GM12878 (cell line): ENCODE results near the gene SIGLEC5. TPM values are rescaled to one million over a fixed set of nuclear protein-coding genes. Genes with fewer than 3 reads are reported as not detected.

ENCODE experiments used
- ATAC-seq: fragments of 200-7000 bp; cut with Tn5 transposase; 3 replicates; pipeline ENCODE4 v1.9.1; 2020; ENCODE audit warnings: mild to moderate bottlenecking, moderate library complexity
- BruUV-seq: library from RNA; stranded (reverse); fragments of 400-500 nt; replicated peaks from 2 replicates; lab custom pipeline; 2021; lab: Mats Ljungman, UMichigan
- CTCF ChIA-PET: fragments of 300-600 bp; sonication (Branson Sonifier 250); formaldehyde crosslinking; extraction: SDS; loops from one replicate; lab custom pipeline; 2021; ENCODE audit warnings: inconsistent platforms; lab: Yijun Ruan, JAX
- POLR2A ChIA-PET: fragments of 350-600 bp; formaldehyde crosslinking; extraction: SDS; loops from one replicate; lab custom pipeline; 2021; ENCODE audit warnings: inconsistent platforms; lab: Charles Lee
- RAD21 ChIA-PET: fragments of 300-600 bp; sonication (Branson Sonifier 250); formaldehyde crosslinking; loops from one replicate; lab custom pipeline; 2023; ENCODE audit warnings: antibody characterized with exemption; ENCODE audit not compliant: unreplicated experiment; lab: Charles Lee
- SMC1A ChIA-PET: fragments of 300-600 bp; sonication (Branson Sonifier 250); formaldehyde crosslinking; loops from one replicate; lab custom pipeline; 2023; ENCODE audit not compliant: unreplicated experiment, uncharacterized antibody; lab: Charles Lee
- DNase-seq: peaks from one replicate; pipeline ENCODE4 v3.0.0-alpha.2; 2011; ENCODE audit warnings: low read depth, low spot score
- FAIRE-seq: peaks from 3 replicates; lab custom pipeline; 2011; peaks lifted over from hg19 to GRCh38; lab: Jason Lieb, UNC
- H2AFZ ChIP-seq: 2 replicates; pipeline ENCODE4 v1.6.0; 2011; ENCODE audit warnings: low read depth, low read length, control low read depth; ENCODE audit not compliant: control insufficient read depth
- H3K27ac ChIP-seq: 2 replicates; pipeline ENCODE4 v1.5.1; 2011; ENCODE audit warnings: control low read depth; ENCODE audit not compliant: control insufficient read depth, insufficient read depth
- H3K27me3 ChIP-seq, 2 experiments: replicated peaks in 1 of 2; 2 replicates each; pipeline versions ENCODE4 v1.6.0 to v1.6.1; 2011; ENCODE audit warnings: low read length in 1 of 2; ENCODE audit not compliant: control insufficient read depth in 2 of 2, insufficient read depth in 2 of 2
- H3K36me3 ChIP-seq, 2 experiments: 2 replicates each; pipeline ENCODE4 v1.5.1; 2011; ENCODE audit warnings: low read length in 1 of 2; ENCODE audit not compliant: control insufficient read depth in 2 of 2, insufficient read depth in 2 of 2
- H3K4me1 ChIP-seq: 2 replicates; pipeline ENCODE4 v1.6.1; 2011; ENCODE audit warnings: mild to moderate bottlenecking, low read length, moderate library complexity, mixed read lengths; ENCODE audit not compliant: control insufficient read depth, insufficient read depth
- H3K4me2 ChIP-seq: 2 replicates; pipeline ENCODE4 v1.6.0; 2011; ENCODE audit warnings: control low read depth; ENCODE audit not compliant: control insufficient read depth, insufficient read depth
- H3K4me3 ChIP-seq: fragments of 200-600 bp; sonication (generic); 2 replicates; pipeline ENCODE4 v1.5.1; 2016
- H3K79me2 ChIP-seq: 2 replicates; pipeline ENCODE4 v1.6.0; 2011; ENCODE audit warnings: low read length; ENCODE audit not compliant: control insufficient read depth, insufficient read depth
- H3K9ac ChIP-seq: 2 replicates; pipeline ENCODE4 v1.8.0; 2011; ENCODE audit warnings: low read length, control low read depth, mixed read lengths; ENCODE audit not compliant: control insufficient read depth, insufficient read depth
- H3K9me3 ChIP-seq: replicated peaks from 3 replicates; pipeline ENCODE4 v1.5.1; 2011; ENCODE audit warnings: mild to moderate bottlenecking, low read length; ENCODE audit not compliant: control insufficient read depth, insufficient read depth
- H4K20me1 ChIP-seq: 2 replicates; pipeline ENCODE4 v1.6.0; 2011; ENCODE audit not compliant: control insufficient read depth, insufficient read depth
- CBFB ChIP-seq: IDR thresholded peaks from 2 replicates; pipeline ENCODE4 v1.6.1; 2016; ENCODE audit warnings: antibody characterized with exemption, low read depth
- ESRRA ChIP-seq: IDR thresholded peaks from 2 replicates; pipeline ENCODE4 v1.6.1; 2012; ENCODE audit warnings: mild to moderate bottlenecking, low read length, improper control_type of control experiment
- FOXK2 ChIP-seq: fragments of 450-650 bp; IDR thresholded peaks from 2 replicates; pipeline ENCODE4 v1.6.1; 2017; ENCODE audit warnings: mild to moderate bottlenecking, moderate library complexity
- KLF5 ChIP-seq: fragments of 450-650 bp; IDR thresholded peaks from 2 replicates; pipeline ENCODE4 v1.6.1; 2014; ENCODE audit warnings: mild to moderate bottlenecking; ENCODE audit not compliant: partially characterized antibody
- MXI1 ChIP-seq: fragments of 150-350 bp; IDR thresholded peaks from 2 replicates; pipeline ENCODE4 v1.6.1; 2011; ENCODE audit warnings: low read depth, mild to moderate bottlenecking, inconsistent platforms, low read length, improper control_type of control experiment
- NR2C2 ChIP-seq: IDR thresholded peaks from 2 replicates; pipeline ENCODE4 v1.6.1; 2011; ENCODE audit warnings: borderline replicate concordance, low read depth; ENCODE audit not compliant: control insufficient read depth, insufficient read length
- PAX8 ChIP-seq: fragments of 450-650 bp; IDR thresholded peaks from 2 replicates; pipeline ENCODE4 v1.6.1; 2017; ENCODE audit warnings: mild to moderate bottlenecking, moderate library complexity
- RAD51 ChIP-seq: fragments of 450-650 bp; IDR thresholded peaks from 2 replicates; pipeline ENCODE4 v1.6.1; 2016; ENCODE audit warnings: moderate library complexity, mild to moderate bottlenecking, inconsistent platforms
- SIN3A ChIP-seq: IDR thresholded peaks from 2 replicates; pipeline ENCODE4 v1.6.1; 2012; ENCODE audit warnings: low read depth, low read length, improper control_type of control experiment
- SMAD1 ChIP-seq: fragments of 450-650 bp; IDR thresholded peaks from 2 replicates; pipeline ENCODE4 v1.6.1; 2018; ENCODE audit warnings: mild to moderate bottlenecking, low read depth; ENCODE audit not compliant: partially characterized antibody
- SMAD5 ChIP-seq: IDR thresholded peaks from 2 replicates; pipeline ENCODE4 v1.6.1; 2016; ENCODE audit warnings: antibody characterized with exemption, low read depth
- SREBF1 ChIP-seq: IDR thresholded peaks from 2 replicates; pipeline ENCODE4 v1.6.1; 2012; ENCODE audit warnings: mild to moderate bottlenecking, low read length
- SREBF2 ChIP-seq: IDR thresholded peaks from 2 replicates; pipeline ENCODE4 v1.6.1; 2012; ENCODE audit warnings: mild to moderate bottlenecking, low read length
- SUPT20H ChIP-seq: IDR thresholded peaks from 2 replicates; pipeline ENCODE4 v1.6.1; 2011; ENCODE audit warnings: low read depth, mild to moderate bottlenecking, low read length, moderate library complexity, borderline replicate concordance; ENCODE audit not compliant: control insufficient read depth
- WGBS: methylation state at CpG from one replicate; pipeline ENCODE4 v1.1.6; 2016; ENCODE audit warnings: low lambda C conversion rate; ENCODE audit not compliant: insufficient replicate concordance, insufficient coverage; ENCODE audit errors: missing lambda C conversion rate; 5-methylcytosine and 5-hydroxymethylcytosine counted together
- in situ Hi-C: fragments of 300-500 bp; cut with MboI; formaldehyde crosslinking; loops from 9 replicates; pipeline ENCODE4 v1.14.3; 2018; ENCODE audit warnings: mixed read lengths
- intact Hi-C: fragments of 100-400 bp; cut with micrococcal nuclease; formaldehyde crosslinking; loops from one replicate; pipeline ENCODE4 v1.14.2; 2022; ENCODE audit not compliant: unreplicated experiment
- polyA plus RNA-seq, 11 experiments: library from polyadenylated mRNA; depleted of rRNA in 4 of 11; unstranded in 6 of 11; stranded (reverse) in 5 of 11; fragments of >200 nt; fragmentation: Nextera tagmentation in 4 of 11; fragmentation: Illumina TruSeq in 1 of 11; extraction: Ambion mirVana in 4 of 11; extraction: Trizol in 1 of 11; gene quantifications; 1 replicate in 1 of 11; 2 replicates in 10 of 11; pipeline versions ENCODE4 v1.2.1 to v1.2.3, GENCODE V29; 2011 to 2016; ENCODE audit warnings: inconsistent platforms in 2 of 11, missing spikeins in 2 of 11, low read depth in 1 of 11
- total RNA-seq, 4 experiments: library from RNA; depleted of rRNA in 3 of 4; stranded (reverse); fragments of >200 nt in 3 of 4; fragmentation: Illumina TruSeq in 1 of 4; extraction: Trizol in 1 of 4; gene quantifications; 2 replicates each; pipeline versions ENCODE4 v1.2.1 to v1.2.3, GENCODE V29; 2013 to 2021
- TF ChIP-seq, protein P1 (sequence below): IDR thresholded peaks from 2 replicates; pipeline ENCODE4 v1.6.1; 2012; ENCODE audit warnings: low read length, inconsistent platforms
- TF ChIP-seq, protein P2 (sequence below): IDR thresholded peaks from 2 replicates; pipeline ENCODE4 v1.6.1; 2011; ENCODE audit warnings: borderline replicate concordance, low read depth, mild to moderate bottlenecking, moderate library complexity, low read length; ENCODE audit not compliant: insufficient read depth, poor library complexity, severe bottlenecking
- TF ChIP-seq, protein P3 (sequence below): fragments of 450-650 bp; formaldehyde crosslinking; IDR thresholded peaks from 2 replicates; pipeline ENCODE4 v1.5.0; 2022; ENCODE audit warnings: mild to moderate bottlenecking, missing genetic modification characterization
- TF ChIP-seq, protein P4 (sequence below): fragments of 150-350 bp; IDR thresholded peaks from 2 replicates; pipeline ENCODE4 v1.6.1; 2014; ENCODE audit warnings: mild to moderate bottlenecking, low read depth, low read length

SIGLEC5 gene
- total and polyA plus RNA-seq, 10 of the 15 experiments (the other 5 are each of a cell fraction or from before 2014, with no cell fraction given): 0.05 to 2.5 (median 1.4) TPM; not detected in 1

DNA sequence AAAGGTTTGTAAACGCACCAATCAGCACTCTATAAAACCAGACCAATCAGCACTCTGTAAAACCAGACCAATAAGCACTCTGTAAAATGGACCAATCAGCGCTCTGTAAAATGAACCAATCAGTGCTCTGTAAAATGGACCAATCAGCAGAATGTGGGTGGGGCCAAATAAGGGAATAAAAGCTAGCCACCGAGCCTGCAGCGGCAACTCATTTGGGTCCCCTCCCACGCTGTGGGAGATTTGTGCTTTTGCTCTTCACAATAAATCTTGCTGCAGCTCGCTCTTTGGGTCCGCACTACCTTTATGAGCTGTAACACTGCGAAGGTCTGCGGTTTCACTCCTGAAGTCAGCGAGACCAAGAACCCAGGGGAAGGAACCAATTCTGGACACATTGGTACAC lies 31.1 kb downstream of the SIGLEC5 start:
- BruUV-seq: no TSS peak
- POLR2A ChIA-PET: no interaction called here
- SMC1A ChIA-PET: no interaction called here
- Histone ChIP-seq H3K9ac (no peak overlapping the region), H3K4me2 (no peak overlapping the region), H3K27me3 (0 out of 4 replicates have a peak, but pooled peaks cover 0 to 1% of the 10 kb centered on the region in 2 experiments), H3K36me3 (no peaks in the 10 kb centered on the region), H4K20me1 (no peaks in the 10 kb centered on the region), H3K4me3 (no peak overlapping the region), H3K4me1 (peaks cover 15% of the 10 kb centered on the region), H3K79me2 (no peaks in the 10 kb centered on the region; the same call in 1 of the 2 replicates), H3K27ac (no peak overlapping the region), H2AFZ (no peak overlapping the region), H3K9me3 (peaks cover 2% of the 10 kb centered on the region; the same call in 2 of the 3 replicates)
- FAIRE-seq: no peak
- intact Hi-C loops (no loop called here), in situ Hi-C loops (no loop called here)
- CTCF ChIA-PET: interaction anchor here (1.0 to 1.2 kb wide), 2 partner anchors 61 to 62 kb away, joined by 3 to 4 read pairs; no protein-coding TSS in a partner anchor
- no peak for ATAC-seq
- DNase-seq: no peak
- RAD21 ChIA-PET: interaction anchor here (1.0 kb wide), 1 partner anchor 58 kb away, joined by 3 read pairs; no protein-coding TSS in a partner anchor
- WGBS: 92% methylated on average over 10 of the region's 10 CpGs
- no peak for TF ChIP-seq MXI1
- no peak for TF ChIP-seq SREBF2
- TF ChIP-seq, protein P1, sequence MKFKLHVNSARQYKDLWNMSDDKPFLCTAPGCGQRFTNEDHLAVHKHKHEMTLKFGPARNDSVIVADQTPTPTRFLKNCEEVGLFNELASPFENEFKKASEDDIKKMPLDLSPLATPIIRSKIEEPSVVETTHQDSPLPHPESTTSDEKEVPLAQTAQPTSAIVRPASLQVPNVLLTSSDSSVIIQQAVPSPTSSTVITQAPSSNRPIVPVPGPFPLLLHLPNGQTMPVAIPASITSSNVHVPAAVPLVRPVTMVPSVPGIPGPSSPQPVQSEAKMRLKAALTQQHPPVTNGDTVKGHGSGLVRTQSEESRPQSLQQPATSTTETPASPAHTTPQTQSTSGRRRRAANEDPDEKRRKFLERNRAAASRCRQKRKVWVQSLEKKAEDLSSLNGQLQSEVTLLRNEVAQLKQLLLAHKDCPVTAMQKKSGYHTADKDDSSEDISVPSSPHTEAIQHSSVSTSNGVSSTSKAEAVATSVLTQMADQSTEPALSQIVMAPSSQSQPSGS: no peak
- TF ChIP-seq, protein P2, sequence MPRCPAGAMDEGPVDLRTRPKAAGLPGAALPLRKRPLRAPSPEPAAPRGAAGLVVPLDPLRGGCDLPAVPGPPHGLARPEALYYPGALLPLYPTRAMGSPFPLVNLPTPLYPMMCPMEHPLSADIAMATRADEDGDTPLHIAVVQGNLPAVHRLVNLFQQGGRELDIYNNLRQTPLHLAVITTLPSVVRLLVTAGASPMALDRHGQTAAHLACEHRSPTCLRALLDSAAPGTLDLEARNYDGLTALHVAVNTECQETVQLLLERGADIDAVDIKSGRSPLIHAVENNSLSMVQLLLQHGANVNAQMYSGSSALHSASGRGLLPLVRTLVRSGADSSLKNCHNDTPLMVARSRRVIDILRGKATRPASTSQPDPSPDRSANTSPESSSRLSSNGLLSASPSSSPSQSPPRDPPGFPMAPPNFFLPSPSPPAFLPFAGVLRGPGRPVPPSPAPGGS: no peak
- peak; percentile 38; the same call in 1 of the 2 replicates for TF ChIP-seq CBFB
- TF ChIP-seq SMAD5: peak; percentile 41; the same call in 1 of the 2 replicates
- no peak for TF ChIP-seq SIN3A
- TF ChIP-seq SMAD1: no peak
- no peak for TF ChIP-seq RAD51
- TF ChIP-seq SREBF1: no peak
- no peak for TF ChIP-seq PAX8
- no peak for TF ChIP-seq ESRRA
- no peak for TF ChIP-seq FOXK2
- TF ChIP-seq, protein P3, sequence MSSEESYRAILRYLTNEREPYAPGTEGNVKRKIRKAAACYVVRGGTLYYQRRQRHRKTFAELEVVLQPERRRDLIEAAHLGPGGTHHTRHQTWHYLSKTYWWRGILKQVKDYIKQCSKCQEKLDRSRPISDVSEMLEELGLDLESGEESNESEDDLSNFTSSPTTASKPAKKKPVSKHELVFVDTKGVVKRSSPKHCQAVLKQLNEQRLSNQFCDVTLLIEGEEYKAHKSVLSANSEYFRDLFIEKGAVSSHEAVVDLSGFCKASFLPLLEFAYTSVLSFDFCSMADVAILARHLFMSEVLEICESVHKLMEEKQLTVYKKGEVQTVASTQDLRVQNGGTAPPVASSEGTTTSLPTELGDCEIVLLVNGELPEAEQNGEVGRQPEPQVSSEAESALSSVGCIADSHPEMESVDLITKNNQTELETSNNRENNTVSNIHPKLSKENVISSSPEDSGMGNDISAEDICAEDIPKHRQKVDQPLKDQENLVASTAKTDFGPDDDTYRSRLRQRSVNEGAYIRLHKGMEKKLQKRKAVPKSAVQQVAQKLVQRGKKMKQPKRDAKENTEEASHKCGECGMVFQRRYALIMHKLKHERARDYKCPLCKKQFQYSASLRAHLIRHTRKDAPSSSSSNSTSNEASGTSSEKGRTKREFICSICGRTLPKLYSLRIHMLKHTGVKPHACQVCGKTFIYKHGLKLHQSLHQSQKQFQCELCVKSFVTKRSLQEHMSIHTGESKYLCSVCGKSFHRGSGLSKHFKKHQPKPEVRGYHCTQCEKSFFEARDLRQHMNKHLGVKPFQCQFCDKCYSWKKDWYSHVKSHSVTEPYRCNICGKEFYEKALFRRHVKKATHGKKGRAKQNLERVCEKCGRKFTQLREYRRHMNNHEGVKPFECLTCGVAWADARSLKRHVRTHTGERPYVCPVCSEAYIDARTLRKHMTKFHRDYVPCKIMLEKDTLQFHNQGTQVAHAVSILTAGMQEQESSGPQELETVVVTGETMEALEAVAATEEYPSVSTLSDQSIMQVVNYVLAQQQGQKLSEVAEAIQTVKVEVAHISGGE (CRISPR knock-in tag): no peak
- TF ChIP-seq NR2C2: no peak
- TF ChIP-seq, protein P4, sequence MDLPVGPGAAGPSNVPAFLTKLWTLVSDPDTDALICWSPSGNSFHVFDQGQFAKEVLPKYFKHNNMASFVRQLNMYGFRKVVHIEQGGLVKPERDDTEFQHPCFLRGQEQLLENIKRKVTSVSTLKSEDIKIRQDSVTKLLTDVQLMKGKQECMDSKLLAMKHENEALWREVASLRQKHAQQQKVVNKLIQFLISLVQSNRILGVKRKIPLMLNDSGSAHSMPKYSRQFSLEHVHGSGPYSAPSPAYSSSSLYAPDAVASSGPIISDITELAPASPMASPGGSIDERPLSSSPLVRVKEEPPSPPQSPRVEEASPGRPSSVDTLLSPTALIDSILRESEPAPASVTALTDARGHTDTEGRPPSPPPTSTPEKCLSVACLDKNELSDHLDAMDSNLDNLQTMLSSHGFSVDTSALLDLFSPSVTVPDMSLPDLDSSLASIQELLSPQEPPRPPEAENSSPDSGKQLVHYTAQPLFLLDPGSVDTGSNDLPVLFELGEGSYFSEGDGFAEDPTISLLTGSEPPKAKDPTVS: no peak
- no peak for TF ChIP-seq KLF5
- no peak for TF ChIP-seq SUPT20H
